SH-SY5Y (cell line): ENCODE data around the gene PAH.

ENCODE experiments used
- GATA2 ChIP-seq: IDR thresholded peaks from 2 replicates; pipeline ENCODE4 v1.6.1; 2011; ENCODE audit warnings: mild to moderate bottlenecking, low read depth, low read length
- GATA3 ChIP-seq: IDR thresholded peaks from 2 replicates; pipeline ENCODE4 v1.6.1; 2011; ENCODE audit warnings: low read depth, mild to moderate bottlenecking, low read length, moderate library complexity

DNA sequence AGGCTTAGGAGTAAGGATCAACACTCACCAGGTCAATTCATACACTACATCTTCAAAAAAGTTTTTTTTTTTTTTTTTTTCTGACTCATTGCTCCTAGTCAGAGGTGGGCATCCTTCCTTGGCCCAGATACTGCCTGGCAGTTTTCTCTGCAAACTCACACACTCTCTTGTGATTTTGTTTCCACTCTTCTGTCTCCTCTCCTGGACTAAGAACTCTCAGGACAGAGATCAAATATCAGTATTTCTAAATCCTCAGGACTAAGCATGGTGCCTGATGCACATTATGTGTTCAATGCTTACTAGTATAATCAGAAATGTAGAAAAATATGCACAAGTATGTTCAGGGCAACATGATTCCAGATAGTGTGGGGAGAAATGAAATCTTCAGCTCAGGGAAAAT is 10.2 kb upstream of the PAH start:
- no peak for TF ChIP-seq GATA2
- TF ChIP-seq GATA3: no peak
